Transverse colon (tissue), 4 donors: ENCODE data around the gene CEP290. TPM values are rescaled to one million over a fixed set of nuclear protein-coding genes. Genes with fewer than 3 reads are reported as not detected.

Source experiments
- DNase-seq: peaks from one replicate; pipeline ENCODE4 v3.0.0-alpha.2; 2019
- H3K27ac ChIP-seq, 4 donors: fragments of 200-600 bp; sonication (generic); 2 replicates each; pipeline ENCODE4 v1.5.1; 2016 to 2018; ENCODE audit warnings: inconsistent platforms in 4 of 4
- H3K27me3 ChIP-seq: fragments of 200-600 bp; sonication (generic); 2 replicates; pipeline ENCODE4 v1.5.1; 2017; ENCODE audit warnings: inconsistent platforms
- H3K36me3 ChIP-seq, 4 donors: fragments of 200-600 bp; sonication (generic); 2 replicates each; pipeline ENCODE4 v1.5.1; 2017 to 2019; ENCODE audit warnings: inconsistent platforms in 4 of 4
- H3K4me1 ChIP-seq, 4 donors: fragments of 200-600 bp; sonication (generic); 2 replicates each; pipeline ENCODE4 v1.5.1; 2017 to 2020; ENCODE audit warnings: inconsistent platforms in 4 of 4
- H3K4me3 ChIP-seq, 4 donors: fragments of 200-600 bp; sonication (generic); 1 replicate in 1 of 4; 2 replicates in 3 of 4; pipeline versions ENCODE4 v1.5.1 to v1.6.1; 2017 to 2019; ENCODE audit warnings: inconsistent platforms in 4 of 4
- H3K9me3 ChIP-seq, 2 donors: fragments of 200-600 bp; sonication (generic); 2 replicates each; pipeline ENCODE4 v1.5.1; 2017 to 2019; ENCODE audit warnings: inconsistent platforms in 2 of 2
- CTCF ChIP-seq, 5 experiments: fragments of 200-600 bp in 3 of 5; fragments of 450-650 bp in 2 of 5; sonication (generic) in 3 of 5; IDR thresholded peaks; 1 replicate in 2 of 5; 2 replicates in 3 of 5; pipeline ENCODE4 v1.5.1; 2016 to 2017; ENCODE audit warnings: antibody characterized with exemption in 5 of 5, inconsistent platforms in 3 of 5, mild to moderate bottlenecking in 2 of 5, moderate library complexity in 1 of 5
- EP300 ChIP-seq: sonication (generic); formaldehyde crosslinking; IDR thresholded peaks from one replicate; pipeline ENCODE4 v1.6.1; 2017; ENCODE audit warnings: antibody characterized with exemption, low read depth
- POLR2A ChIP-seq: fragments of 450-650 bp; IDR thresholded peaks from one replicate; pipeline ENCODE4 v1.6.1; 2016; ENCODE audit warnings: antibody characterized with exemption, mild to moderate bottlenecking, moderate library complexity
- POLR2AphosphoS5 ChIP-seq, 3 donors: sonication (generic); formaldehyde crosslinking; IDR thresholded peaks; one replicate each; pipeline ENCODE4 v1.6.1; 2016; ENCODE audit warnings: antibody characterized with exemption in 3 of 3
- WGBS, 2 donors: methylation state at CpG; one replicate each; pipeline ENCODE4 v1.1.5; 2018; ENCODE audit warnings: low coverage in 1 of 2; 5-methylcytosine and 5-hydroxymethylcytosine counted together
- in situ Hi-C, 4 donors: fragments of 200-750 bp; cut with MboI; loops; one replicate each; pipeline versions ENCODE4 v1.15.0 to v1.15.1; 2017; ENCODE audit warnings: low sequenced_read_pairs in 3 of 4, low pct_ligation_motif_present in 1 of 4, low pct_unique_long_range_greater_than_20kb in 1 of 4
- intact Hi-C: fragments of 100-400 bp; cut with DNase I; formaldehyde crosslinking; loops from one replicate; pipeline ENCODE4 v1.15.1; 2023; ENCODE audit warnings: low total_unique reads
- small RNA-seq, 4 donors: library from RNA; depleted of rRNA; stranded (forward); fragments of <200 nt; gene quantifications; one replicate each; pipeline ENCODE3, GENCODE V24; 2016
- total RNA-seq, 4 donors: library from RNA; depleted of rRNA; stranded (reverse); fragments of >200 nt; gene quantifications; one replicate each; pipeline ENCODE4 v1.1.0, GENCODE V29; 2016

The CEP290 gene
- total RNA-seq, 4 donors from 2014 or later = 15.1 to 44.9 (median 18.8) TPM

- no peaks in the 10 kb centered on the region for H3K36me3 ChIP-seq
- intact Hi-C loops (no loop called here), in situ Hi-C loops (no loop called here)
- no peaks in the 10 kb centered on the region for H3K9me3 ChIP-seq
- DNase-seq = no peak
- H3K27ac ChIP-seq = no peak overlapping the region
- WGBS, 2 donors = 29 to 44% methylated on average over 1 of the region's 1 CpG
- H3K27me3 ChIP-seq = no peaks in the 10 kb centered on the region
- H3K4me3 ChIP-seq = no peak overlapping the region
- no peaks in the 10 kb centered on the region for H3K4me1 ChIP-seq
- TF ChIP-seq POLR2A (no peak), CTCF (IDR thresholded peaks at IDR 0.05) (no peak), EP300 (no peak), POLR2AphosphoS5 (IDR thresholded peaks at IDR 0.05) (no peak)
Observed at GRCh38 chr12:88015825-88016224, 126.1 kb downstream of the CEP290 start.

GRCh38 chr12:88011755-88012154 is 130.1 kb downstream of the CEP290 start:
- Histone ChIP-seq H3K9me3 (no peaks in the 10 kb centered on the region), H3K27ac (no peak overlapping the region), H3K4me1 (no peaks in the 10 kb centered on the region), H3K27me3 (no peaks in the 10 kb centered on the region), H3K36me3 (no peaks in the 10 kb centered on the region), H3K4me3 (no peak overlapping the region)
- in situ Hi-C loops (no loop called here), intact Hi-C loops (no loop called here)
- 67 to 70% methylated on average over 4 to 5 of the region's 5 CpGs for WGBS, 2 donors
- DNase-seq = no peak
- TF ChIP-seq POLR2AphosphoS5 (IDR thresholded peaks at IDR 0.05) (no peak), CTCF (IDR thresholded peaks at IDR 0.05) (no peak)

- no peak overlapping the region for H3K4me3 ChIP-seq
- no peak for TF ChIP-seq POLR2AphosphoS5 (IDR thresholded peaks at IDR 0.05)
- no peak for TF ChIP-seq CTCF (IDR thresholded peaks at IDR 0.05)
- TF ChIP-seq POLR2A = no peak
- no peak for TF ChIP-seq EP300
- H3K27ac ChIP-seq = no peak overlapping the region
- WGBS, 2 donors = 79 to 83% methylated on average over 3 to 4 of the region's 4 CpGs
- no peaks in the 10 kb centered on the region for H3K36me3 ChIP-seq
- H3K9me3 ChIP-seq = no peaks in the 10 kb centered on the region
- intact Hi-C loops = no loop called here
- H3K4me1 ChIP-seq = no peaks in the 10 kb centered on the region
- in situ Hi-C loops = no loop called here
- H3K27me3 ChIP-seq = no peaks in the 10 kb centered on the region
- DNase-seq = no peak
Observed at GRCh38 chr12:88006351-88006750, 135.5 kb downstream of the CEP290 start.

GRCh38 chr12:88001327-88001726 is 140.6 kb downstream of the CEP290 start:
- TF ChIP-seq POLR2A (no peak), POLR2AphosphoS5 (IDR thresholded peaks at IDR 0.05) (no peak), EP300 (no peak), CTCF (IDR thresholded peaks at IDR 0.05) (no peak)
- 74 to 87% methylated on average over 2 of the region's 2 CpGs for WGBS, 2 donors
- Histone ChIP-seq H3K27ac (no peak overlapping the region), H3K27me3 (no peaks in the 10 kb centered on the region), H3K9me3 (no peaks in the 10 kb centered on the region), H3K36me3 (no peaks in the 10 kb centered on the region), H3K4me3 (no peak overlapping the region), H3K4me1 (no peaks in the 10 kb centered on the region)
- intact Hi-C loops = no loop called here
- in situ Hi-C loops = no loop called here
- DNase-seq = no peak

Small RNA genes lying within 50 kb of the gene (small RNA-seq; reads per million reads assigned to genes)
- gene RNA5SP364 = 0 reads per million in 4 donors

Other genes with a start within 250 kb of the CEP290 start
- not detected for gene C12orf50, start 112.7 kb downstream of the CEP290 start, total RNA-seq
- 10 to 100 TPM in 2 of 4 donors, 1 to 10 TPM in 2; 2.2 to 15.9 (median 10.0) TPM for gene TMTC3, start 219 bp upstream of the CEP290 start, total RNA-seq